Type B pancreatic cell (in vitro differentiated cells): ENCODE data around the gene HHEX. TPM values are rescaled to one million over a fixed set of nuclear protein-coding genes. Genes with fewer than 3 reads are reported as not detected.
A peak's percentile ranks its signal among the peaks of the same experiment; 100 is the strongest.

Source experiments
- DNase-seq: peaks from one replicate; pipeline ENCODE4 v3.0.0; 2021; ENCODE audit warnings: mixed read lengths; ENCODE audit not compliant: unreplicated experiment; ENCODE audit errors: extremely low spot score
- H3K27ac Mint-ChIP-seq: 2 replicates; pipeline ENCODE4 v1.8.0; 2021; ENCODE audit warnings: mild to moderate bottlenecking, mixed read lengths
- H3K27me3 Mint-ChIP-seq: 2 replicates; pipeline ENCODE4 v1.8.0; 2021; ENCODE audit warnings: mixed read lengths
- H3K36me3 Mint-ChIP-seq: 2 replicates; pipeline ENCODE4 v1.8.0; 2021; ENCODE audit warnings: mixed read lengths
- H3K4me1 Mint-ChIP-seq: one replicate; pipeline ENCODE4 v1.8.0; 2021; ENCODE audit warnings: mixed read lengths; ENCODE audit not compliant: unreplicated experiment
- H3K4me3 Mint-ChIP-seq: 2 replicates; pipeline ENCODE4 v1.8.0; 2021; ENCODE audit warnings: mild to moderate bottlenecking, mixed read lengths
- H3K9me3 Mint-ChIP-seq: 2 replicates; pipeline ENCODE4 v1.8.0; 2021; ENCODE audit warnings: mixed read lengths
- CTCF ChIP-seq: fragments of 200-600 bp; sonication (generic); conservative IDR thresholded peaks from 2 replicates; pipeline ENCODE4 v1.5.0; 2021; ENCODE audit warnings: antibody characterized with exemption, mild to moderate bottlenecking
- total RNA-seq: library from RNA; stranded (reverse); gene quantifications from 2 replicates; pipeline ENCODE4 v1.2.1, GENCODE V29; 2021; ENCODE audit warnings: low replicate concordance

Gene HHEX
- total RNA-seq, 1 donor from 2014 or later: 6.7 TPM

- no peak for DNase-seq
These were observed 10.0 kb downstream of the HHEX start for GRCh38 chr10:92699518-92700381.

GRCh38 chr10:92702301-92702916 lies 12.7 kb downstream of the HHEX start:
- DNase-seq: no peak
- Mint-ChIP-seq H3K4me3 (no peak overlapping the region), H3K9me3 (no peaks in the 10 kb centered on the region), H3K4me1 (peaks cover 5% of the 10 kb centered on the region), H3K27me3 (peaks cover 75% of the 10 kb centered on the region), H3K36me3 (no peaks in the 10 kb centered on the region), H3K27ac (no peak overlapping the region)
- TF ChIP-seq CTCF: no peak

More at GRCh38 chr10:92699518-92700381, 10.0 kb downstream of the HHEX start:
- Mint-ChIP-seq H3K4me1 (peaks cover 5% of the 10 kb centered on the region), H3K4me3 (peak overlapping the region; percentile 84), H3K36me3 (no peaks in the 10 kb centered on the region), H3K27ac (peak overlapping the region; percentile 6), H3K27me3 (peaks cover 89% of the 10 kb centered on the region), H3K9me3 (no peaks in the 10 kb centered on the region)
- no peak for TF ChIP-seq CTCF

GRCh38 chr10:92712016-92712889 lies 22.5 kb downstream of the HHEX start:
- Mint-ChIP-seq H3K4me1 (no peaks in the 10 kb centered on the region), H3K36me3 (no peaks in the 10 kb centered on the region), H3K27me3 (peaks cover 13% of the 10 kb centered on the region), H3K27ac (no peak overlapping the region), H3K9me3 (no peaks in the 10 kb centered on the region), H3K4me3 (no peak overlapping the region)
- TF ChIP-seq CTCF: no peak
- no peak for DNase-seq

- Mint-ChIP-seq H3K4me3 (no peak overlapping the region), H3K27ac (no peak overlapping the region), H3K36me3 (no peaks in the 10 kb centered on the region), H3K9me3 (no peaks in the 10 kb centered on the region), H3K27me3 (peaks cover 14% of the 10 kb centered on the region), H3K4me1 (no peaks in the 10 kb centered on the region)
- no peak for DNase-seq
- TF ChIP-seq CTCF: no peak
These were observed 24.5 kb downstream of the HHEX start for GRCh38 chr10:92714152-92714845.

- Mint-ChIP-seq H3K36me3 (no peaks in the 10 kb centered on the region), H3K27me3 (peaks cover 15% of the 10 kb centered on the region), H3K9me3 (no peaks in the 10 kb centered on the region), H3K4me3 (no peak overlapping the region), H3K27ac (no peak overlapping the region), H3K4me1 (no peaks in the 10 kb centered on the region)
- TF ChIP-seq CTCF: no peak
- no peak for DNase-seq
These were observed 25.1 kb downstream of the HHEX start for GRCh38 chr10:92714872-92715271.
